Adrenal gland (tissue), 5 donors: Measurements from ENCODE around the gene BLVRA.

Experiments
- CTCF ChIP-seq, 6 experiments: fragments of 450-650 bp in 4 of 6; fragments of 200-600 bp in 2 of 6; sonication (generic) in 1 of 6; IDR thresholded peaks; 1 replicate in 5 of 6; 2 replicates in 1 of 6; pipeline versions ENCODE4 v1.5.1 to v1.8.0; 2016 to 2021; ENCODE audit warnings: antibody characterized with exemption in 6 of 6, mild to moderate bottlenecking in 2 of 6, moderate library complexity in 1 of 6
- POLR2A ChIP-seq, 2 donors: fragments of 450-650 bp; IDR thresholded peaks; one replicate each; pipeline ENCODE4 v1.6.1; 2017; ENCODE audit warnings: antibody characterized with exemption in 2 of 2, mild to moderate bottlenecking in 2 of 2, moderate library complexity in 1 of 2
- donor health status: DM: no; HTN: no; CAD: no.

GRCh38 chr7:43726466-43726865, 32.0 kb upstream of the BLVRA start:
- TF ChIP-seq CTCF (IDR thresholded peaks at IDR 0.05) (no peak), POLR2A (IDR thresholded peaks at IDR 0.05) (no peak)
